Stomach (tissue), 9 donors: ENCODE data around the gene C5orf58. TPM values are rescaled to one million over a fixed set of nuclear protein-coding genes. Genes with fewer than 3 reads are reported as not detected.

Experiments
- DNase-seq, 2 donors: peaks; one replicate each; pipeline versions ENCODE4 v3.0.0 to v3.0.0-alpha.2; 2013 to 2019
- H3K27ac ChIP-seq, 5 donors: fragments of 200-600 bp in 4 of 5; sonication (generic) in 4 of 5; one replicate each; pipeline ENCODE4 v1.5.1; 2013 to 2019; ENCODE audit warnings: mild to moderate bottlenecking in 1 of 5, moderate library complexity in 1 of 5
- H3K27me3 ChIP-seq, 3 donors: fragments of 200-600 bp; sonication (generic); one replicate each; pipeline ENCODE4 v1.5.1; 2017 to 2019; ENCODE audit warnings: mixed run types in 1 of 3
- H3K36me3 ChIP-seq, 4 donors: fragments of 200-600 bp; sonication (generic); 1 replicate in 3 of 4; 2 replicates in 1 of 4; pipeline ENCODE4 v1.5.1; 2016 to 2019
- H3K4me1 ChIP-seq, 4 donors: fragments of 200-600 bp; sonication (generic); one replicate each; pipeline ENCODE4 v1.5.1; 2016 to 2019
- H3K4me3 ChIP-seq, 4 donors: fragments of 200-600 bp; sonication (generic) in 3 of 4; one replicate each; pipeline ENCODE4 v1.5.1; 2016 to 2019; ENCODE audit warnings: mild to moderate bottlenecking in 1 of 4
- H3K9me3 ChIP-seq, 4 donors: fragments of 200-600 bp; sonication (generic); one replicate each; pipeline ENCODE4 v1.5.1; 2016 to 2019
- EP300 ChIP-seq: sonication (generic); formaldehyde crosslinking; IDR thresholded peaks from one replicate; pipeline ENCODE4 v1.6.1; 2017; ENCODE audit warnings: antibody characterized with exemption
- POLR2A ChIP-seq, 4 donors: fragments of 450-650 bp; IDR thresholded peaks; one replicate each; pipeline ENCODE4 v1.6.1; 2016; ENCODE audit warnings: antibody characterized with exemption in 4 of 4, control low read depth in 2 of 4, mild to moderate bottlenecking in 1 of 4, moderate library complexity in 1 of 4
- POLR2AphosphoS5 ChIP-seq, 3 donors: sonication (generic); formaldehyde crosslinking; IDR thresholded peaks; one replicate each; pipeline ENCODE4 v1.6.1; 2016; ENCODE audit warnings: antibody characterized with exemption in 3 of 3
- WGBS, 5 donors: extraction: QIAGEN DNeasy Blood & Tissue Kit in 3 of 5; methylation state at CpG; one replicate each; pipeline versions ENCODE4 v1.1.5 to v1.1.7; 2013 to 2018; 5-methylcytosine and 5-hydroxymethylcytosine counted together
- intact Hi-C: fragments of 100-400 bp; cut with DNase I; formaldehyde crosslinking; loops from one replicate; pipeline ENCODE4 v1.15.1; 2023; ENCODE audit warnings: low total_unique reads
- polyA plus RNA-seq, 3 donors: library from polyadenylated mRNA; stranded (reverse); fragments of 200-250 nt; gene quantifications; one replicate each; pipeline ENCODE4 v1.2.3, GENCODE V29; 2013
- total RNA-seq, 5 donors: library from RNA; depleted of rRNA; stranded (reverse); fragments of >200 nt; gene quantifications; one replicate each; pipeline versions ENCODE4 v1.1.0 to v1.2.3, GENCODE V29; 2014 to 2016
- TF ChIP-seq, protein P1 (sequence below), 7 experiments: fragments of 450-650 bp in 4 of 7; fragments of 200-600 bp in 3 of 7; sonication (generic) in 3 of 7; IDR thresholded peaks; one replicate each; pipeline ENCODE4 v1.5.1; 2016 to 2019; ENCODE audit warnings: antibody characterized with exemption in 7 of 7, control low read depth in 2 of 7, mild to moderate bottlenecking in 1 of 7
- donor health status: healthy with polysubstance abuse.
- donor health status: Bipolar disorder and iron deficiency.
- donor health status: healthy.

The C5orf58 gene
- total and polyA plus RNA-seq, 8 donors: 0.43 to 4.6 TPM; not detected in 6

DNA sequence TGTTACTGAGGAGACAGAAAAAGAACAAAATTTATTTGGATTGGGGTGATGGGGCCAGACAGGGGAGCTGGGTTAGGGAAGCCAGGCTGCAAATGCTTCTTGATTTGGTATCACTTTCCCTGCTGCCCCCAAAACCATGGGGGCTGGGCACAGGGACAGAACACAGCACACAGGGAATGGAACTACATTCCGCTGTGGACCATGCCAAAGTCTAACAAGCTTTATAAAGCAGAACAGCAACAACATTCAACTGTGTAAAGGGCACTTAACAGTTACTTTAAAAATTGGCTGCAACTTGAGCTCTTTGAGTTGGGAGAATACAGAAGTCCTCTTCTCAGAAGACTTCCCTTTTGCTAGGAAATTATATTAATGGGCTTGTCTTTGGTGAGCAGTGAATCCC, 23.8 kb downstream of the C5orf58 start:
- 62 to 94% (median 89%) methylated on average over 1 of the region's 1 CpG for WGBS, 5 donors

DNA sequence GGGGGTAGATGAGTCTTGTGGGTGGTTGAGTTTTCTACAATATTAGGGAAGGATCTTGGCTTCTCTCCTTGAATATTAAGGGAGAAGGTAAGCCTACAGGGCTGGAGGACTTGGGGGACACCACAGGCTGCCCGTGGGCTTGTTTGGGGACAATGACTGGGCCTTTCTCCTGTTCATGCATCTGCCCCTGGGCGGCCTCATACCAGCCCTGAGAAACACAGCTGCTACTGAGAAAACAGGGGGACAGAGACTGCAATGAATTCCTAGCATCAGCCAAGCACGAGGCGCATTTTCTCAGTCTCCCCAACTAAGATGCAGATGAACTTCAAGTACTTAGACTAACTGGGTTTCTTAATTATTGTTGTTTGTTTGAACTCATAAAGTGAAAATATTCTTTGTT, 24.6 kb downstream of the C5orf58 start:
- Histone ChIP-seq H3K4me1 (peaks cover 0 to 19% (median 0%) of the 10 kb centered on the region in 4 donors), H3K36me3 (peaks cover 12 to 77% (median 50%) of the 10 kb centered on the region in 4 donors), H3K27me3 (no peaks in the 10 kb centered on the region), H3K4me3 (no peak overlapping the region), H3K9me3 (no peaks in the 10 kb centered on the region), H3K27ac (no peak overlapping the region)
- TF ChIP-seq POLR2A (IDR thresholded peaks at IDR 0.05) (no peak), EP300 (no peak), POLR2AphosphoS5 (IDR thresholded peaks at IDR 0.05) (no peak)
- TF ChIP-seq, protein P1, sequence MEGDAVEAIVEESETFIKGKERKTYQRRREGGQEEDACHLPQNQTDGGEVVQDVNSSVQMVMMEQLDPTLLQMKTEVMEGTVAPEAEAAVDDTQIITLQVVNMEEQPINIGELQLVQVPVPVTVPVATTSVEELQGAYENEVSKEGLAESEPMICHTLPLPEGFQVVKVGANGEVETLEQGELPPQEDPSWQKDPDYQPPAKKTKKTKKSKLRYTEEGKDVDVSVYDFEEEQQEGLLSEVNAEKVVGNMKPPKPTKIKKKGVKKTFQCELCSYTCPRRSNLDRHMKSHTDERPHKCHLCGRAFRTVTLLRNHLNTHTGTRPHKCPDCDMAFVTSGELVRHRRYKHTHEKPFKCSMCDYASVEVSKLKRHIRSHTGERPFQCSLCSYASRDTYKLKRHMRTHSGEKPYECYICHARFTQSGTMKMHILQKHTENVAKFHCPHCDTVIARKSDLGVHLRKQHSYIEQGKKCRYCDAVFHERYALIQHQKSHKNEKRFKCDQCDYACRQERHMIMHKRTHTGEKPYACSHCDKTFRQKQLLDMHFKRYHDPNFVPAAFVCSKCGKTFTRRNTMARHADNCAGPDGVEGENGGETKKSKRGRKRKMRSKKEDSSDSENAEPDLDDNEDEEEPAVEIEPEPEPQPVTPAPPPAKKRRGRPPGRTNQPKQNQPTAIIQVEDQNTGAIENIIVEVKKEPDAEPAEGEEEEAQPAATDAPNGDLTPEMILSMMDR (IDR thresholded peaks at IDR 0.05): no peak
- no peak for DNase-seq
- WGBS, 5 donors: 91 to 95% (median 93%) methylated on average over 4 of the region's 4 CpGs
- intact Hi-C loops: no loop called here

More for the DNA sequence above, 23.8 kb downstream of the C5orf58 start:
- no peak for TF ChIP-seq EP300
- TF ChIP-seq POLR2AphosphoS5 (IDR thresholded peaks at IDR 0.05): no peak
- TF ChIP-seq, protein P1 (IDR thresholded peaks at IDR 0.05): no peak
- TF ChIP-seq POLR2A (IDR thresholded peaks at IDR 0.05): no peak
- no peak overlapping the region for H3K4me3 ChIP-seq
- peaks cover 0 to 19% (median 0%) of the 10 kb centered on the region in 4 donors for H3K4me1 ChIP-seq
- DNase-seq: no peak
- H3K27ac ChIP-seq: no peak overlapping the region
- H3K27me3 ChIP-seq: no peaks in the 10 kb centered on the region
- peaks cover 6 to 79% (median 50%) of the 10 kb centered on the region in 4 donors for H3K36me3 ChIP-seq
- intact Hi-C loops: no loop called here
- no peaks in the 10 kb centered on the region for H3K9me3 ChIP-seq

DNA sequence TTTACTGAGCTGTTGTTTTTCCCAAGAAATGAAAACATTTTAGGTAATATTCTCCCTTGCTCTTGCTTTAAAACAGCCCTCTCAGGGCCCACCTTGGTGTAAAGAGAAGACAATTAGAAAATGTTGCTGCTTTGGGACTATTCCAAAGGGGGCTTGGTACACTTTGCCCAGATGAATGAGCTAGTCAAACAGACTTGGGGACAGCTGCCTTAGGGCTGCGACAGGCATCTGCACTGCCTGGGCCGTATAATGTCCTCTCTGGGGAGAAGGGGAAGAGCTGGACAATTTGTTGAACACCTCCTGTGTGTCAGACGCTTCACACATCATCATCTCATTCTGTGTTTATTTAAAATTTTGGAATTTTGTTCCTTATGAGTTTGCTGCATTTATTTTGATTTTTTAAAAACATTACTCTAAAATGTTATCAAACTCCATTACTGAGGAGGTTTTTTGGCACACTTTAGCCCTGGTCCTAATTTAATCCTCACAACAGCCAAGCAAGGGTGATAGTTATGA, 28.8 kb downstream of the C5orf58 start:
- 78 to 95% (median 85%) methylated on average over 3 of the region's 3 CpGs for WGBS, 5 donors
- H3K36me3 ChIP-seq: peaks cover 16 to 75% (median 42%) of the 10 kb centered on the region in 4 donors
- H3K27me3 ChIP-seq: peaks cover 0 to 10% (median under 1%) of the 10 kb centered on the region in 3 donors
- TF ChIP-seq, protein P1 (IDR thresholded peaks at IDR 0.05): no peak
- TF ChIP-seq POLR2A (IDR thresholded peaks at IDR 0.05) (no peak), POLR2AphosphoS5 (IDR thresholded peaks at IDR 0.05) (no peak), EP300 (no peak)
- H3K9me3 ChIP-seq: no peaks in the 10 kb centered on the region
- H3K4me3 ChIP-seq: no peak overlapping the region
- no peak overlapping the region for H3K27ac ChIP-seq
- DNase-seq: no peak
- intact Hi-C loops: loop anchor here (10.0 kb wide), 1 partner anchor 83 kb away; no protein-coding TSS in a partner anchor
- H3K4me1 ChIP-seq: peaks cover 0 to 10% (median 2%) of the 10 kb centered on the region in 4 donors

DNA sequence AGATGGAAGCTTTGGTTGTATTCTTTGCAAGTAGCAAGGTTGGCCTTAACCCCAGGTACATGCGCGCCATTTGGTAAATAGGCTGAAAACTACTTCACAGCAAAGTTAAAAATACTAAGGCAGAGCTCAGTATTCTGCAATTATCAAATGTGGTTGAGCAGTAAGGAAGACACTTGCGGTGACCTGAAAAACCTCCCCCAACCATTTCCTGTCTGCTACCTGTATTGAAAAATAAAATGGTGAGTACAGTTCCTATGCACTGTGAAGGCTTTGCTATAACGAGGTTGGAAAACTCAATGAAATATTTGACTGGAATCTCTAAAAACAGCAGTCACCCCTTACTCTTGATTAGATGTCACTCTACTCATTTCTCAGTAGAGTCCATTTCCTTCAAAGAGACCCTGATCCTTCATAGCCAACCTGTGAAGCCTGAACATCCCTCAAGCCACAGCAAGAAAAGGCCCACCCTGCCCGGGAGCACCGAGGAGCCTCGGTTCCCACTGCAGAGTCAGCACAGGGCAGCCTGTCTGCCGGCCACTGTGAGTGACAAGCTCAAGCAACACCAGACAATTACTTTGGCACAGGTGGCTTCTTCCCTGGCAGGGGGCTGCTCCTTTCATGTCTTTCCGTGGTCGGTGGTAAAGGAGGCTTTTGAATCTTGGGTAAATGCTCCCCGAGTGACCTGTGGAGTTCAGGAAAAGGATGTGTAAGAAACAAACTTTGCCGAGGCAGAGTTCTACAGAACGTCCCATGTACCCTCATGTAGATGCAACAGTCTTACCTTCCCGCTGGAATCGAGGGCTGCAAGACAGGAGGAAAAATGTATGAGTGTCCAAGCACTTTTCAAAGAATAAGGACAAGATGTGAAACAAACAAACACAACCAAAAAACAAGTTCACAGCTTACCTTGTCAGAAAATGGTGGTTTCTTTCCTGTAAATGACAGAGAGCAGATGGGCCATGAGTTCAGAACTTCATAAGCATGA, 29.6 kb downstream of the C5orf58 start:
- Histone ChIP-seq H3K4me1 (peaks cover 0 to 16% (median 5%) of the 10 kb centered on the region in 4 donors), H3K9me3 (no peaks in the 10 kb centered on the region), H3K36me3 (peaks cover 9 to 67% (median 37%) of the 10 kb centered on the region in 4 donors), H3K27ac (peak overlapping the region in 2 of 5 donors; percentile 1 to 11), H3K27me3 (peaks cover 0 to 16% (median 5%) of the 10 kb centered on the region in 3 donors), H3K4me3 (no peak overlapping the region)
- no peak for TF ChIP-seq POLR2A (IDR thresholded peaks at IDR 0.05)
- TF ChIP-seq POLR2AphosphoS5 (IDR thresholded peaks at IDR 0.05): no peak
- TF ChIP-seq EP300: no peak
- TF ChIP-seq, protein P1 (IDR thresholded peaks at IDR 0.05): no peak
- 64 to 76% (median 71%) methylated on average over 15 of the region's 15 CpGs for WGBS, 5 donors
- intact Hi-C loops: loop anchor here (10.0 kb wide), 1 partner anchor 82 kb away; no protein-coding TSS in a partner anchor
- no peak for DNase-seq
